ENCODE data around the gene ERRFI1.

DNA sequence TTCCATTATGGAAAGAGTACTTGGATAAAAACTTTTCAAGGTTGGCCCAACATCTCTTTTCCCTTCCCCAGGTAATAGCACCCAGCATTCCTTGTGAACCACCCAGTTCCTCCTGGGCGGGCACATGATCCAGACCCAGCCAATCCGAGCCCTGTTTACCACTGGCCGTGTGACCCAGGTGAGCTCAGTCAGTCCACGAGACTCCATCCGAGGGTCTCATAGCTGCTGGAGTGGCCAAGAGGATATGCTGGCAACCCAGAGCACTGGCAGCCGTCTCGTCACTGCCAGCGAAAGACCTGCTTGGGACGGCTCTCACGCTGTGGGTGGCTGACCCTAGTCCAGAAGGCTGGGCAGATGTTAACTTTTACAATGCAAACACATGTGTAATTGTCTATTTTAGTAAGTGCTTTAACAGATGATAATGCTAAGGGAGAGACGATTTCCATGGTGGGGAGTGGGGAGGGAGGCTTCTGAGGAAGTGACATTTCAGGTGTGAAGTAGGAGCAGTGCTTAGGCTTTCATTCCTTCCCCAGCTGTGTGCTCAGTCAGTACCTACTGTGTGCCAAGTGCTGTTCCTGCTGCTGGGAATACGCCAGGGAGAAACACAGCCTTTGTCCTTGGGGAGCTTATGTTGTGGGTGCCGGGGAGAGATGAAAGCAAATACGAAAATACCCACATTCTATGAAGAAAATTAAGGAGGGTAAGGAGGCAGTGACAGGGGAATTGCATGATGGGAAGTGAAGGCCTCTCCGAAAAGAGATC lies 40.1 kb downstream of the ERRFI1 start:
- TF ChIP-seq POLR2AphosphoS5 (IDR thresholded peaks at IDR 0.05; ENCODE audit: low read depth, low read length) (no peak), POLR2A (IDR thresholded peaks at IDR 0.05; ENCODE audit: low read depth, low read length) (no peak)

Measured in GM12892 (cell line).